GM18507 (cell line): Measurements from ENCODE around the gene CSMD2.
A peak's percentile ranks its signal among the peaks of the same experiment; 100 is the strongest.
"Not testable (repeated sequence)": the region's sequence is repeated elsewhere in the genome, so short reads cannot be mapped to it uniquely, and the experiment has no call there.

ENCODE experiments used
- DNase-seq: peaks from one replicate; pipeline ENCODE4 v3.0.0; 2011; ENCODE audit warnings: low read depth; ENCODE audit not compliant: insufficient read length; ENCODE audit errors: extremely low spot score
- FAIRE-seq: peaks from 2 replicates; lab custom pipeline; 2011; peaks lifted over from hg19 to GRCh38; lab: Jason Lieb, UNC

Gene CSMD2

DNA sequence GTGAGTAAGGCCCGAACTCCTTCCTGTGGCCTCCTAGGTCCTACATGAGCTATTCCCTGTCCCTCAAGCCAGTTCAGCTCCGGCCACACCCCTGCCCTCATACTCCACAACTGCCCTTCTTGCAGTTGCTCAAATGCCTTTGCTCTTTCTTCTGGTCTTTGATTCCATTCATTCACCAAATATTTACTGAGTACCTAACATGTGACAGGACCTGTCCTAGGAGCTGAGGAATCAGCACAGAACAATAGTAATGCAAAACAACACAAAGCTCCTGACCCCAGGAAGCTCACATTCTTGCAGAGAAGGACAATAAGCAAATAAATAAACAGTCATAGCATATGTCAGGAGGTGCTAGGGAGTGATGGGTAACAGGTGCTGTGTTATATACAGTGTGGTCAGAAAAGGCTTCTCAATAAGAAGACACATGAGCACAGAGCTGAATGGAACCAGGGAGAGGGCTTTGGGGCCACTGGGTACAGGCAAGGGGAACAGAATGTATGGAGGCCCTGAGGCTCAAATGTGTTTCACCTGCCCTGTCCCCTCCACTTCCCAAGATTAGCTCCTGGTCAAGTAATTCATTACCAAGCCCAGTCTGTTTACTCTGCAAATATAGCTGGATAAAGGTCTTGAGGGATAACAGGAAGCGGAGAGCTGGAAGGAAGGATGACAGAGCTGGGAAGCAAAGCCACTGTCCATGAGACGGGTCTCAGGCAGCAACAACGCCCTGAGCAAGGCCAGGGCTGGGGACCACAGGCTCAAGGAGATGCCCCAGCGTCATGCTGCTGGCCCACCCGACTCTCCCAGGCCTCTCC lies 145.1 kb downstream of the CSMD2 start:
- FAIRE-seq = no peak
- DNase-seq = no peak

DNA sequence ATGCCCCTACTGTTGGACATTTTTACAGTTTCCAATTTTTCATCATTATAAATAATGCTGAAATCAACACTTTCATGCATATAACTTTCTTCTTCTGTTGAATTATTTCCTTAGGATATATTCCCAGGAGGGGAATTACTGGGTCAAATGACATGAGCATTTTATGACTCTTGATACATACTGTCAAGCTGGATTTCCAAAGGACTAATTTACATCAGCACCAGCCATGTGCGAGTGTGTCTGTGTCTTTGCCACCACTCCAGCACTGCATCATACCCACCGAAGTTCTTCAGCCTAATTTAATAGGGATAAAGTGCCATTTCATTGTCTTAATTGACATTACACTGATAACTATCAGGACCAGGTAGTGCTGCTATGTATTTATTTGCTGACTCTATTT lies 146.7 kb downstream of the CSMD2 start:
- FAIRE-seq (no peak), DNase-seq (no peak)

DNA sequence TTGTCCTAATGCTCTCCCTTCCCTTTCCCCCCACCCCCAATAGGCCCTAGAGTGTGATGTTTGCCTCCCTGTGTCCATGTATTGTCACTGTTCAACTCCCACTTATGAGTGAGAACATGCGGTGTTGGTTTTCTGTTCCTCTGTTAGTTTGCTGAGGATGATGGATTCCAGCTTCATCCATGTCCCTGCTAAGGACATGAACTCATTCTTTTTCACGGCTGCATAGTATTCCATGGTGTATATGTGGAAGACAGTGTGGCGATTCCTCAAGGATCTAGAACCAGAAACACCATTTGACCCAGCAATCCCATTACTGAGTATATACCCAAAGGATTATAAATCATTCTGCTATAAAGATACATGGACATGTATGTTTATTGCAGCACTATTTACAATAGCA lies 148.7 kb downstream of the CSMD2 start:
- DNase-seq, FAIRE-seq: not testable (repeated sequence)

DNA sequence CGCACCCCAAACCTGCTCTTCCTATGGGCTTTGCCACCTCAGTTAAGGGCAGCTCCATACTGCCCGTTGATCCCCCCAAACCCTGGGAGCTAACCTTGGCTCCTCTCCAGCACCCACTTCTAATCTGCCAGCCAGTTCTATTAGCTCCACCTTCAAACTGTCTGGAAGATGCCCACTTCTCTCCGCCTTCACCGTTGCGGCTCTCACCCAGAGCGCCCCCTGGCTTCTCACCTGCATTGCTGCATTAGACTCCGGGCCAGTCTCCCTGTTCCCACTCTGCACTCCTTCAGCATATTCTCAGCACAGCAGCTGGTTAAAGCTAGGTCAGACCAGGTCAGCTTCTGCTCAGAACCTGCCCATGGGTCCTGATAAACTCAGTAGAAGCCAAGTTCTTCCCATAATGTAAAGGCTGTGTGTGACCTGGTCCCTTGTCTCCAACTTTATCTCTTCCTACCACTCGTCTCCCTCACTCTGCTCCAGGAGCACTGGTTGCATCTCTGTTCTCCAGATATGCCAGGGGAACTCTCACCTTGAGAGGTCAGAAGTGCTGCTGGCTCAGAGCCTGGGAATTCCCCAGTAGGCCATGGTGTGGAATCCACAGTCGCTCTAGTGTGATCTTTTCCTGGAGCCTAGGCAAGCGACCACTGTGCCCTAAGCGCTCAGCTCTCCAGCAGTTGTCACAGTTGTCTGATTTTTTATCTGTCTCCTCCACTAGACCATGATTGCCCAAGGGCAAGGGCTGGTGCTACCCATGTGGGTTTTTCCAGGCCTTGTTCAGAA lies 150.9 kb downstream of the CSMD2 start:
- DNase-seq = peak; percentile 18

DNA sequence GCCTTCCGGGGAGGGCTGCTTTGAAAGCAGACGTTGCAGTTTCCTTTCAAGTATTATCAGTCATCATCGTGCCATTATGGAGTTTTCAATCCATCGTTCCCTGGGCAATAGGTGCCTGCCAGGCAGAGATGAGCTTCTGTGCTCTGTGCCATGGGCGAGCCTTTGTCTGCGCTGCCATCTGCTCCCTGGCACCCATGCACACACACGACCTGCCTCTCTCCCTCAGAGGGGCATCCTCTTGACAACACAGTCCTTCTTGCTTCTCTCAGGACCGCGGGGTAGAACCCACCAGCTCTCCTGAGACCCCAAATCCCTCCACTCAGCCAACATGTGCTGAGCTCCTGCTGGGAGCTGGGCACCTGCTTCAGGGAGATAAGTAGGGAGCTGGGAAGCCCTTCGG lies 151.9 kb downstream of the CSMD2 start:
- FAIRE-seq = no peak
- DNase-seq = no peak

More for the DNA sequence above, 150.9 kb downstream of the CSMD2 start:
- peak; percentile 44 for FAIRE-seq

DNA sequence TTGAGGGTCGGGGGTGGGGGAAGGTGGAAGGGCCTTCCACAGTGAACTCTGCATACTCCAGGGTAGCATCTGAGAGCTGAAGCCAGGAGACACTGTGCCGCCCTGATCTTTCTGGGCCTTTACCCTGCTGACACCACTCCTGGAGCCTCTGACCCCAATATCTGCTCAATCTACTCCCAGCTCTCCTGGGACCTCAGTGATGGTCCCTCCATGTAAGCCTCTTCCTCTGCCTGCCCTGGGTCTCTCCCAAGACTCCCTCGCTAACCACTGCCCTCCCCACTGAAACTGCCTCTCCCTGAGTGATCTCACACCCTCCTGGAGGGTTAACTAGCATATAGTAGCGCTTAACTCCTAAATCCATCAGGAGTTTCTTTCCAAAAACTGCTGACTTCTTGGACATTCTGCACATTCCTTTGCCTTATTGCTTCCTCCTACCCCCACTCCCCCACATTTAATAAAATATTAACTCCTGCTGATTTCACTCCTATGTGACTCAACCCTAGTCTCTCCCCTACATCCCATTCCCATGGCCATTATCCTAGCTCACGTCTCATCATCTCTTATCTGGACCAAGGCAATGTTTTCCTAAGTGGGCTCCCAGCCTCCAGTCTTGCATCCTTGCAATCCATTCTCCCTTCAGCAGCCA lies 155.6 kb downstream of the CSMD2 start:
- DNase-seq (no peak), FAIRE-seq (no peak)

DNA sequence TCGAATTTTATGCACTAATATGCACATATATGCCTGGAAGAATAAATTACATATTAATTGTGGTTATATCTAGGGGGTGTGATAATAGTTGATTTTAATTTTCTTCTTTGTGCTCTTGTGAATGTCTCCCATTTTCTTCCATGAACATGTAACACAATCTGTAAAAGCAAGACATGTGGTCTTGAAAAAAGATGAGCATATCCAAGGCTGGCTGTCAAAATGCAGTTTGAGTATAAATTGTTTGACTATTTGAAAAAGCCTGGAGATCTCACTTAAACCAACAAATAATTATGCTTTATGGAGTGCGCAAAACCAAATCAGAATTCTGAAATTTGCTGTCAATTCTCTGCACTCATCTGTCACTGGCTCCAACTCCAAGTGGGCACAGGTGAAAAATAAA lies 157.3 kb downstream of the CSMD2 start:
- FAIRE-seq = no peak
- DNase-seq = no peak

DNA sequence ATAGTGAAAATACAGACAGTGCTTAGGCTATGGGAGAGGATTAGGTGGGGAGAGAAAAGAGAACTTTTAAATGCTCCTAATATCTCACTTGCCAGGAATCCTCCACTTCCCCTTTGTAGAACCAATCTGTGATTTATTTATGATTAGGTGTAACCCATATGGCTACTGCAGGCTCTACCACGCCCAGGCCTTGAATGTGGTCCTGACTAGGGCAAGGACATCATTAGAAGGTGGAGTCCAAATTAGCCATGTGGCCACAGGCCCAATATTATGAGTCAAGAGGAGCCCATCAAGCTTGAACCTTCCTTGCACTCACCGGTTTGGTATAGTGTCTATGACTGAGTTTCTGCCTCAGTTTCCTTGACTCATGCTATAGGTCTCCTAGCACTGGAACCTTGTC lies 159.7 kb downstream of the CSMD2 start:
- FAIRE-seq (no peak), DNase-seq (no peak)

DNA sequence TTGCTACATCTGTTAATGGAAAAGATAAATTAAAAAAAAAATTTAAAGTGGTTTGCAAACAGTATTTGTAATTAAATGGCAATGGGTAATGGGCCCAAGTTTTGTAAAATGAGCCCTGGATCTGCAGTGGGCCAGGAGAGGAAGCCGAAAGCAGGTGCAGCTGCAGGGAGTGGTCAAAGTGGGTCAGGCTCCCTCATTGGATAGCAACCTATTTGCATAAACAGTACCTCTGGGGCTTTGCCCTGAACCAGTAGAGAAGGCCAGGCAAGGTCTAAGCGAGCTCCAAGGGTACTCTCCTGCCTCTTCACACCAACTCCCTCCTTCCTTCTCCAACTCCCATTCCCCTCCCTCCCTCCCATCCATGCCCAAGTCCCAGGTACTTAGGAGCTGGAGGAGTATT lies 162.2 kb downstream of the CSMD2 start:
- DNase-seq = no peak
- FAIRE-seq = no peak

DNA sequence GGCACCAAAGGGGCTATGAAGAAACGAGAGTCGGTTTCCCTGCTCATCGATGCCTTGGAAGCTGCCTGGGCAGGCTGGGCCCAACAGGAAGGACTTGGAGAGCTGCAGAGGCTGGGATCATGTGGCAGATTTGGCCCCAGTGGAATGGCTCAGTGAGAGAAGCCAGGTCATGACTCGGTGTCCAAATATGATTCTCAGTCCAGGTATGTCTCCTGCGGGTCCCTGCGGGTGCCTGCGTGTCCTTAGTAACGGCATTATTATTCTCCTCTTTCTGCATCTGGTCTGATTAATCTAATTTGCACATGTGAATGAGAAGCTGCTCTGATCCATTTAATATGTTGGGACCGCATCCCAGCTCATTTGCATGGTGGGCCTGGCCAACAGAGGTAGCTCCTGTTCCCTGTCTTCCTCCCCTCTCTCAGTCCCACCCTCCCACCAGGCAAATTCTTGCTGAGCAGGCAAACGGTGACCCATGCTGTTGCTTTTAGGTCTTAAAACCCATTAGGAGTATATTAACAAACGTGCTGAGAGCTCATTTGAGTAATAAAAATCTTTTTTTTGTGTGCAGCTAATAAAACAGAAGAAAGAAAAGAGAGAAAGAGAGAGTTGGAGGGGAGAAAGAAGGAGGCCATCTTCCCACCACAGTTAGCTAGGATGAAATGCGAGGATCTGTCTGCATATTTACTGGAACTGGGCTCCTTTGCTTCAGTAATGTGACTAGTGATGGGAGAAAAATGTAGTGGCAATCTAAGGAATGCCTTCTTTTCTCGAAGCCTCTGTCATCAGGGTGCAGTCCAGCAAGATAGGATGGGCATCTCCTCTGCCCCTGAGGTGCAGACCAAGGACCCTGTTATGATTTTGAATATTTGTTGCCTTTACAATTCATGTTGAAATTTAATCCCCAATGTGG lies 167.6 kb downstream of the CSMD2 start:
- DNase-seq (no peak), FAIRE-seq (no peak)

DNA sequence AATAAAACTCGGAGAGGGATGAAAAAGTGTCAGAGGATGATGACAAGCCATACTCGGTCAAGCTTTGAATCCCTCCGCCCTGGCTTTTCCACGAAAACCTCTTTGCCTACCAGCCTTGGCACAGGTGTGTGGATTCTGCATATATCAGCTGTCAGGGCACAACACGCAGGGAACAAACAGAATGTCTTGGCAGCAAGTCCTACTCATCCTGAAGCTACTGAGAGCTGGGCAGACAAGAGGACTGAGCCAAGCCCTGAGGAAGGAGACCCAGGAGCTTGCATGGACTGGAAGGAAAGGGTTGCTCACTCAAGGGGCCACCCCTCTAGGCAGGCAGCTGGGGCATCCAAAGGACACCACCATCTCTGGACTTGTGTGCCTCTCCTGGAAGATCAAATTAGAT lies 168.7 kb downstream of the CSMD2 start:
- FAIRE-seq (no peak), DNase-seq (no peak)

DNA sequence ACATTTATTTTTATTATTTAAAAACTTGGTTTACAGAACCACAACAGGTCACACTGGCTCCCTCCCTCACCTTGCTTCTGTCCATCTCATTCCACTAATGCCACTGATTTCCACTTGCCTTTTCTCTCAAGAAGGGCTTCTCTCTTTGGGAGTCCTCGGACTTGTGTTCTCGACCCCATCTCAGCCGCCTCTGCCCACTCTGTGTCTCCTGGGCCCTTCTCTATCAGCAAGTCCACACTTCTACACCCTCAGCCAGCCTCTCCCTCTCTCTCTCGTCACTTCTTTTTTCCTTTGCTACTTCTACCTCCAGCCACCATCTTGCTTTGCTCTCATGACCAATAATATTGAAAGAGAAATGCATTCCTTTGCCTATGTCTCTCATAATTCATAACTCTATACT lies 171.7 kb downstream of the CSMD2 start:
- no peak for FAIRE-seq
- DNase-seq = no peak

DNA sequence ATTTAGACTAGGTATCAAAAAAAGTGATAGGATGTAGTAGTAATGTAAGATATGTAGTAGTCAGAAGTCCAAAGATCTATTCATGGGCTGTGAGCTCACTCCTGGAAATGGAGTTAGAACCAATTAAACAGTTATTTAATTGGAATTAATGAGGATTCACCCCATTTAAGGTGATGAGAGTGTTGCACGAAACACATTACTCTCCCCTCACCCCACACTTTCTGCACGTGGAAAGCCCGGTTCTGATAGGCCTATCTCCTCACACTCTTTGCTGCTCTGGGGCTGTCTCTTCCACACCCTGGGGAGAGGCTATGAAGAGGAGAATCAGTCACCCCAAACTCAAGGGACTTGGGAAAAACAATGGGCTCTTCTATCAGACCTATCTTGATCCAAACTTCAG lies 174.7 kb downstream of the CSMD2 start:
- DNase-seq (no peak), FAIRE-seq (no peak)

DNA sequence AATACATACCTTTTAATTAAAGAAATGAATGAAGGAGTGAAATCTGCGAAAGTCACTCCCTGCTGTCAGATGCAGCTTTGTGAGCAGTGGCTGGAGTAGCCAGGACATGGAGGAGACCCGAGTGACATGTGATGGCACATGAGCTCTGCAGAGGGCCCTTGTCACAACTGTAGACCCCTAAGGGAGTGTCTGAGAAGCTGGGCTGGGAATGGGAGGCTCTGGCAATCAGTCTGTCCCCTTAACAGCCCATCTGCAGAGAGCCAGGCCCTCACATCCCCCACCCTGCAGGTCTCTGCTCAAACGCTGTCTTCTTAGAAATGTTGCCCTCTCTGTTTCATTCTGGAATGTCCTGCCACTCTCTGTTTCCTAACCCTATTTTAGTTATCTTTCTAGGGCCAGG lies 176.9 kb downstream of the CSMD2 start:
- DNase-seq (no peak), FAIRE-seq (no peak)

DNA sequence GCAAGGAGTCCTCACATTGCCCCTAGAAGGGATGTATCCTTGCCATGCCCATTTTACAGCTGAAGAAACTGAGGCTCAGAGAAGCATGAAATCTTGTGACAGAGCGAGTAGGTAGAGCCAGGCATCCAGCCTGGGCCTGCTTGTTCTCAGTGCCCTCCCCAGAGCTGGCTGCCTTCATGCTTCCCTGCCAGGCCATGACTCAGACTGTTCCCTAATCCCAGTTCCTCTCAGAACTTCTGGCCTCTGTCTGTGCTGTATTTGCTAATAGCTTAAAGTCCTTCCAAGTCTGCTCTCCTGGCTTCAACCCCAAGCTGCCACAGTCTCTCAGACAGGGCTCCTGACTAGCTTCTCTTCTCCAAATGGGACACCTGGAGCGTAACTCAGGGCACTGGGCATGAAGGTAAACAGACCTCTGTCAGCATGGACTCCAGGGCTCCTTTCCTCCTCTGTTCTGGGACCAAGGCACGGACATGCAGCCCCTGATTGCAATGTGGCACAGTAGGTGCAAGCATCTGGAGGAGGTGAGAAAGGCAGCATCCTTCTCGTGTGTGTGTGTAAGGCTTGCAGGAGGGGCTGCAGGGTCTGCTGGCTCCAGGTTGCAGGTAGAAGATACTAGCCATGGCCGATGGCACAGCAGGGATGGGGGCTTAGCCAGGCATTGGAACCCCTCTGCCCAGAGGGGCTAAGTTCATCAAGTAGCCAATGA lies 178.5 kb downstream of the CSMD2 start:
- FAIRE-seq = no peak
- no peak for DNase-seq

DNA sequence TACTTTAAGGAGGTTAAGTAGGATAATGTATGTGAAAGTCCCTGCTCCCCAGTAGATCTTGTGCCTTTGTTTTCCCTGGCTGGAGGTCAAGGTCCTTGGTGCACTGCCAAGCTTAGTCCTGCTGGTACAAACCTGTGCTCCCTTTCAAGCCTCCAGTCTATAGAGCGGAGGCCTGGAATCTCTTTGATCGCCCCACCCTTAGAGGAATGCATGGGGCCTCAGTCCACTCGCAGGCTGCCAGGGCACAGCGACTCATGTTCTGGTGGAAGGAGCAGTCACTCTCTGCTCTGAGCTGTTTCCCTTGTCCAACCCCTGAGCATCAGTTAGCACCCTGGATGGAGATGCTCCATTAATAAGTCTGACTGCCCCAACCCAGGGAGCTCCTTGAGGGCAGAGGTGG lies 179.4 kb downstream of the CSMD2 start:
- FAIRE-seq (no peak), DNase-seq (no peak)

DNA sequence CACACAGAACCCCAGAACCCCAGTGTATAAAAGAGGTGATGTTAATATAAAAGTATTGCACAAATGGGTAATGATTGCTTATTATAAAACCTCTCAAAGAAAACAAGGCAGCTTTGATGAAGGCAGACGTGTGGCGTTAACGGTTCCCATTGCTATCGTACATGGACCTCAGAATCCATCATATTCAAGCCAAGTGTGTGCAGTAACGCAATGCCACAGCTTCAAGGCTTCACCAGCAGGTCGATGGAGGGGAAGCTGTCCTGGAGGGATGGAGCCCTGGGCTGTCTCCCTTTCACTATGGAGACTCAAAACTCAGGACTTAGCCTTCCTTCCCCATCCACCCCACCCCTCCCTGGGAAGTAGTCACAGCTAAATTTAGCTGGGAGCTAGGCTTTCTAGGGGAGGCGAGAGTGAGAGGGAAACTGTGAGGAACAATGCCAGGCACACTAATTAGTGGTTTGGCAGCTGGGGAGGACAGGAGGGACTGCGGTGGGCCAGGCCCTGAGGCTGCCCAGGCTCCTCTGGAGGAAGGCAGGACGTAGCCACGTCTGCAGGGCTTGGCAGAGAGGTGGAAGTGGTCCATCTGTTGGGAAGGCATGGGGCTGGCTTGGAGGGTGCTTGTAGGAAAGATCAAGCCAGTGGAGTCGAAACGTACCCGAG lies 180.0 kb downstream of the CSMD2 start:
- DNase-seq (no peak), FAIRE-seq (no peak)

DNA sequence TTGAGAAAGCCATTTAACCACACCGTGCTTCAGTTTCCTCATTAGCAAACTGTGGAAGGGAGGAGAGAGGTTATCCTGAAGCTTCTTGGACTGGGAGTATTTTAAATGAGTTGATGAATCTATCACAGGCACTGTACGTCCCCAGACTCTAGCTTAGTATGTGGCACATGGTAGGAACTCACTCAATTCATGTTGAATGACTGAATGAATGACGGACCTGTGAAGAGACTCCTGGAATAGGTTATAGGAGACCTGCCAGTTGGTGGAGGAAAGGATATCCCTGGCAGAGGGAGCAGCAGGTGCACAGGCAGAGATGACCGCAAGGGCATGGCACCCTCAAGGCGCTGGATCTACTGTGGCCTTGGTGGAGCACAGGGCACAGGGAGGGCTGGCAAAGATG lies 182.6 kb downstream of the CSMD2 start:
- DNase-seq (no peak), FAIRE-seq (no peak)
